ENCODE data around the gene SNAPC5.
"Not testable (repeated sequence)": the region's sequence is repeated elsewhere in the genome, so short reads cannot be mapped to it uniquely, and the experiment has no call there.

SNAPC5 gene

GRCh38 chr15:66462627-66463026 lies 34.9 kb downstream of the SNAPC5 start:
- DNase-seq (ENCODE audit: extremely low read depth, low read depth) = no peak
- TF ChIP-seq, protein P1, sequence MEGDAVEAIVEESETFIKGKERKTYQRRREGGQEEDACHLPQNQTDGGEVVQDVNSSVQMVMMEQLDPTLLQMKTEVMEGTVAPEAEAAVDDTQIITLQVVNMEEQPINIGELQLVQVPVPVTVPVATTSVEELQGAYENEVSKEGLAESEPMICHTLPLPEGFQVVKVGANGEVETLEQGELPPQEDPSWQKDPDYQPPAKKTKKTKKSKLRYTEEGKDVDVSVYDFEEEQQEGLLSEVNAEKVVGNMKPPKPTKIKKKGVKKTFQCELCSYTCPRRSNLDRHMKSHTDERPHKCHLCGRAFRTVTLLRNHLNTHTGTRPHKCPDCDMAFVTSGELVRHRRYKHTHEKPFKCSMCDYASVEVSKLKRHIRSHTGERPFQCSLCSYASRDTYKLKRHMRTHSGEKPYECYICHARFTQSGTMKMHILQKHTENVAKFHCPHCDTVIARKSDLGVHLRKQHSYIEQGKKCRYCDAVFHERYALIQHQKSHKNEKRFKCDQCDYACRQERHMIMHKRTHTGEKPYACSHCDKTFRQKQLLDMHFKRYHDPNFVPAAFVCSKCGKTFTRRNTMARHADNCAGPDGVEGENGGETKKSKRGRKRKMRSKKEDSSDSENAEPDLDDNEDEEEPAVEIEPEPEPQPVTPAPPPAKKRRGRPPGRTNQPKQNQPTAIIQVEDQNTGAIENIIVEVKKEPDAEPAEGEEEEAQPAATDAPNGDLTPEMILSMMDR (IDR thresholded peaks at IDR 0.05; ENCODE audit: low read depth, low read length) = no peak

GRCh38 chr15:66461917-66462316 lies 35.6 kb downstream of the SNAPC5 start:
- TF ChIP-seq, protein P1 (IDR thresholded peaks at IDR 0.05; ENCODE audit: low read depth, low read length) = no peak
- DNase-seq (ENCODE audit: extremely low read depth, low read depth) = no peak

GRCh38 chr15:66461294-66461693 lies 36.3 kb downstream of the SNAPC5 start:
- not testable (repeated sequence) for DNase-seq (ENCODE audit: extremely low read depth, low read depth)

DNA sequence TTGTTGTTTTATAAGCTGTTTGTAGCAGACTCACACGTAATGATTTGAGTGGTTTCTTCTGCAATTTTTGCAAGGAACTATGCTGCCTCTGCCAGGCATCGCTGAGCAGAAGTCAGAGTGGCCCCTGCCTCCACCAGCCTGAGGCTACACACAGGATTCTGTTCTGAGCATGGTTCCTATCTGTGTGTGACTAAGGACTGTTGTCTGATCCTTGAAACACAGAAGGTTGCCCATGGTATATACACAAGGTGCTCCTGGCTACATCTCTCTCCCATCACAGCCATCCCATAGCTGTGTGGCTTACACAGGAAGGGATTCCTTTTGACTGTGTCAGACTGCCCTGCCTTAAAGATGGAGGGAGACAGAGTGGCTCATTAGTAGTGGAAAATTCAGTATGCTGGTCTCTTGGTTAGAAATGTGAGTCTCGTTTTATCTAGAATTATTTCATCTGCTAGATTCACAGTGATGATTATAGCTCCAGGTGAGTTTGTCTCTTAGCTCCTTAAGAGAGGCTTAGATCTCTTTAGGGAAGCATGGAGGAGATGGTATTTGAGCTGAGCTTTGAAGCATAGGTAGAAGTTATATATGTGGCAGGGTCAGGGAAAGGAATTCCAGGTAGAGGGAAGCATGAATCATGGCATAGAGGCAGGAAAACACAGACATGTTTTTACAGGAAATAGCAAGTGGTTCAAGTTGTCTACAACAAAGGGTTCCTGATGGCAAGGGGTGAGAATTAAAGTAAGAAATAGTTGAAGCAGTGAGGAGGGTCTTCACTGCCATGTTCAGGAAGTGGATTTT lies 37.5 kb downstream of the SNAPC5 start:
- TF ChIP-seq, protein P1 (IDR thresholded peaks at IDR 0.05; ENCODE audit: low read depth, low read length) = no peak
- DNase-seq (ENCODE audit: extremely low read depth, low read depth) = no peak

GRCh38 chr15:66456211-66456610 lies 41.4 kb downstream of the SNAPC5 start:
- no peak for DNase-seq (ENCODE audit: extremely low read depth, low read depth)
- TF ChIP-seq, protein P1 (IDR thresholded peaks at IDR 0.05; ENCODE audit: low read depth, low read length) = no peak

DNA sequence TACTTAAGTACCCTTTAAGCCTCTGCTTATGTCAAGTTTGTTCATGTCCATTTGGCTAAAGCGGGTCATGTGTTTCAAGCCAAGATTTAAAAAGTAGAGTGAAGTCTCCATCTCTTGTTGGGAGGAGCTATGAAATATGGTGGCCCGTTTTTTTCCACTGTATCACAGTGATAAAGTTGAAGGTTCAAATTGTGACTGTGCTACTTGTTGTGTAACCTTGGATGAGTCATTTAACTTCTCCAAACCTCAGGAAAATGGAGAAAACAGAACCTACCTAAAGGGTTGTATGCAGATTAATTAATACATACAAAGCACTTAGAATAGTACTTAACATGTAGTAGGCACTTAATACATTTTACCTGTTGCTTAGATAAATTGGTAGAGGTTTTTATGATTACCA lies 43.4 kb downstream of the SNAPC5 start:
- TF ChIP-seq, protein P1 (IDR thresholded peaks at IDR 0.05; ENCODE audit: low read depth, low read length) = no peak
- DNase-seq (ENCODE audit: extremely low read depth, low read depth) = no peak

DNA sequence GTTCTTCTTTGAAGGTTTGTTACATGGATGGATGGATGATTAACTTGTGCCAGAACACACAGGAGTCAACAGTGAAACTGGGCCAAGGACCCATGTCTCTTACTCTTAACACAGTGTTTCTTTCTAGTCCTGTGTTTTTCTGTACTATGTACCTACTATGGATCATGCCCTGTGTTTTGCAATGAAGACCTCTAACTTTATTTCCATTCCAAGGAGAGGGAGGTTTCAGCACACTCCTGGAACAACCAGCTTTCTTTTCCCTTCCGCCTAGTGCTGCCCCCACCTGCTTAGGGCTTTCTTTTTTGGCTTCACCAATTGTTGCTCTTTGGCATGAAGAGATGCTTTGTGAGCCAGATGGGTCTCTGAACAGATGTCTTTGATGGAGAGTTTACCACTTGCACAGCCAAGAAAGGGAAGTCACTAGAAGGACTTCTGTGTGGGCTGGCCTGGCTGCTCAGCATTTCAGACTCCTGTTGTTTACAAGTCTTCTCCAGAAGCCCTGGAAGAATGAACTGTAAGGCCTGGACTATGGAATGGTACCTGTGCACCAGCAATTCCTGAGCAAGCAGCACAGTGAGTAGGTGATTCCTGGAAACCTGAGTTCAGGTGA lies 44.5 kb downstream of the SNAPC5 start:
- TF ChIP-seq, protein P1 (IDR thresholded peaks at IDR 0.05; ENCODE audit: low read depth, low read length) = no peak
- DNase-seq (ENCODE audit: extremely low read depth, low read depth) = no peak
